GM23338 (cell line): ENCODE measurements around the gene COX20. TPM values are rescaled to one million over a fixed set of nuclear protein-coding genes. Genes with fewer than 3 reads are reported as not detected.

Experiments used
- ATAC-seq: fragments of 200-7000 bp; cut with Tn5 transposase; 3 replicates; pipeline ENCODE4 v1.9.1; 2020
- DNase-seq: peaks from one replicate; pipeline ENCODE4 v3.0.0-alpha.2; 2015; ENCODE audit warnings: low spot score
- H2AFZ ChIP-seq: fragments of 200-600 bp; sonication (generic); 2 replicates; pipeline ENCODE4 v1.8.0; 2016; ENCODE audit warnings: antibody characterized with exemption, mild to moderate bottlenecking, moderate library complexity
- H3F3A ChIP-seq: fragments of 200-600 bp; sonication (generic); replicated peaks from 2 replicates; pipeline ENCODE4 v1.8.0; 2017; ENCODE audit warnings: antibody characterized with exemption, mixed run types, low read depth
- H3K27ac ChIP-seq: fragments of 200-600 bp; sonication (generic); 2 replicates; pipeline ENCODE4 v1.6.1; 2016; ENCODE audit warnings: low read depth
- H3K27me3 ChIP-seq: fragments of 200-600 bp; sonication (generic); 2 replicates; pipeline ENCODE4 v1.8.0; 2016; ENCODE audit warnings: mild to moderate bottlenecking, mixed run types, moderate library complexity; ENCODE audit not compliant: insufficient read depth
- H3K36me3 ChIP-seq: fragments of 200-600 bp; sonication (generic); 2 replicates; pipeline ENCODE4 v1.8.0; 2016; ENCODE audit warnings: mild to moderate bottlenecking; ENCODE audit not compliant: insufficient read depth
- H3K4me1 ChIP-seq: fragments of 200-600 bp; sonication (generic); 2 replicates; pipeline ENCODE4 v1.8.0; 2016; ENCODE audit warnings: mild to moderate bottlenecking, moderate library complexity; ENCODE audit not compliant: insufficient read depth
- H3K4me2 ChIP-seq: fragments of 200-600 bp; sonication (generic); 2 replicates; pipeline ENCODE4 v1.7.1; 2017; ENCODE audit warnings: mixed run types
- H3K4me3 ChIP-seq: fragments of 200-600 bp; sonication (generic); 2 replicates; pipeline ENCODE4 v1.6.1; 2016; ENCODE audit warnings: mixed run types
- H3K79me2 ChIP-seq: fragments of 200-600 bp; sonication (generic); replicated peaks from 2 replicates; pipeline ENCODE4 v1.8.0; 2017; ENCODE audit warnings: mild to moderate bottlenecking; ENCODE audit not compliant: insufficient read depth
- H3K9me2 ChIP-seq: fragments of 200-600 bp; sonication (generic); 2 replicates; pipeline ENCODE4 v1.8.0; 2017; ENCODE audit not compliant: insufficient read depth
- H4K20me1 ChIP-seq: fragments of 200-600 bp; sonication (generic); replicated peaks from 2 replicates; pipeline ENCODE4 v1.8.0; 2017; ENCODE audit warnings: mild to moderate bottlenecking; ENCODE audit not compliant: insufficient read depth
- H3K27ac Mint-ChIP-seq: 2 replicates; pipeline ENCODE4 v1.8.0; 2020; ENCODE audit warnings: inconsistent platforms, mild to moderate bottlenecking, moderate library complexity, mixed read lengths
- H3K27me3 Mint-ChIP-seq: 3 replicates; pipeline ENCODE4 v1.8.0; 2022; ENCODE audit warnings: low read depth, mild to moderate bottlenecking, moderate library complexity, mixed read lengths, inconsistent platforms; ENCODE audit not compliant: insufficient read depth, poor library complexity
- H3K36me3 Mint-ChIP-seq: 3 replicates; pipeline ENCODE4 v1.8.0; 2021; ENCODE audit warnings: low read depth, mild to moderate bottlenecking, inconsistent platforms, moderate library complexity, mixed read lengths
- H3K4me1 Mint-ChIP-seq: 3 replicates; pipeline ENCODE4 v1.8.0; 2020; ENCODE audit warnings: mild to moderate bottlenecking, inconsistent platforms, mixed read lengths
- H3K4me3 Mint-ChIP-seq: 3 replicates; pipeline ENCODE4 v1.8.0; 2021; ENCODE audit warnings: moderate library complexity, mild to moderate bottlenecking, inconsistent platforms, mixed read lengths
- H3K9me3 Mint-ChIP-seq: 3 replicates; pipeline ENCODE4 v1.8.0; 2020; ENCODE audit warnings: moderate library complexity, mild to moderate bottlenecking, inconsistent platforms, mixed read lengths
- CREB1 ChIP-seq: fragments of 250-450 bp; sonication (Bioruptor Pico); IDR thresholded peaks from 2 replicates; pipeline ENCODE4 v1.5.0; 2020; ENCODE audit warnings: low read depth, mild to moderate bottlenecking, moderate library complexity
- CTCF ChIP-seq, 2 experiments: fragments of 200-600 bp in 1 of 2; sonication (generic) in 1 of 2; conservative IDR thresholded peaks; 2 replicates each; pipeline versions ENCODE4 v1.5.1 to v1.6.1; 2016 to 2017; ENCODE audit warnings: antibody characterized with exemption in 2 of 2, low read depth in 2 of 2, mild to moderate bottlenecking in 2 of 2, moderate library complexity in 1 of 2
- ETS1 ChIP-seq: IDR thresholded peaks from 2 replicates; pipeline ENCODE4 v1.6.1; 2016; ENCODE audit warnings: antibody characterized with exemption
- EZH2 ChIP-seq: fragments of 200-600 bp; sonication (generic); IDR thresholded peaks from one replicate; pipeline ENCODE4 v1.8.0; 2017; ENCODE audit warnings: antibody characterized with exemption, mild to moderate bottlenecking, low read depth; ENCODE audit not compliant: unreplicated experiment
- EZH2phosphoT487 ChIP-seq: fragments of 200-600 bp; sonication (generic); IDR thresholded peaks from one replicate; pipeline ENCODE4 v1.8.1; 2018; ENCODE audit warnings: antibody characterized with exemption; ENCODE audit not compliant: unreplicated experiment
- JUNB ChIP-seq: IDR thresholded peaks from one replicate; pipeline ENCODE4 v1.6.1; 2016; ENCODE audit warnings: antibody characterized with exemption; ENCODE audit not compliant: unreplicated experiment
- NANOG ChIP-seq: IDR thresholded peaks from 2 replicates; pipeline ENCODE4 v1.6.1; 2016; ENCODE audit warnings: antibody characterized with exemption, borderline replicate concordance
- POLR2AphosphoS5 ChIP-seq: IDR thresholded peaks from 2 replicates; pipeline ENCODE4 v1.6.1; 2016; ENCODE audit warnings: antibody characterized with exemption, low read depth
- REST ChIP-seq: IDR thresholded peaks from one replicate; pipeline ENCODE4 v1.6.1; 2018; ENCODE audit warnings: antibody characterized with exemption; ENCODE audit not compliant: unreplicated experiment
- STAT1 ChIP-seq: IDR thresholded peaks from one replicate; pipeline ENCODE4 v1.6.1; 2016; ENCODE audit warnings: antibody characterized with exemption; ENCODE audit not compliant: unreplicated experiment
- ZNF114 ChIP-seq: fragments of 250-450 bp; sonication (Bioruptor Pico); IDR thresholded peaks from 2 replicates; pipeline ENCODE4 v1.5.0; 2020; ENCODE audit warnings: mild to moderate bottlenecking, moderate library complexity
- ZNF331 ChIP-seq: fragments of 250-450 bp; sonication (Bioruptor Pico); IDR thresholded peaks from 2 replicates; pipeline ENCODE4 v1.5.0; 2020; ENCODE audit warnings: low read depth, mild to moderate bottlenecking, moderate library complexity
- ZNF462 ChIP-seq: fragments of 250-450 bp; sonication (Bioruptor Pico); IDR thresholded peaks from 2 replicates; pipeline ENCODE4 v1.5.0; 2020; ENCODE audit warnings: mild to moderate bottlenecking, moderate library complexity
- polyA plus RNA-seq: library from polyadenylated mRNA; unstranded; fragments of >200 nt; fragmentation: Nextera tagmentation; extraction: Ambion mirVana; gene quantifications from 2 replicates; pipeline ENCODE4 v1.2.1, GENCODE V29; 2016
- total RNA-seq: library from RNA; depleted of rRNA; stranded (reverse); fragments of >200 nt; shearing (Covaris generic); gene quantifications from 2 replicates; pipeline ENCODE4 v1.2.3, GENCODE V29; 2014

Gene COX20
- total and polyA plus RNA-seq, 2 experiments from 2014 or later = 19.3 to 175 TPM

GRCh38 chr1:244822878-244823277, 12.6 kb upstream of the COX20 start:
- H3K36me3 Mint-ChIP-seq = peaks cover 39% of the 10 kb centered on the region
- H3K27me3 Mint-ChIP-seq = no peaks in the 10 kb centered on the region
- Histone ChIP-seq H3K79me2 (peaks cover 59% of the 10 kb centered on the region), H3K4me3 (no peak overlapping the region), H3K9me2 (no peaks in the 10 kb centered on the region), H3K4me2 (no peak overlapping the region), H3K27me3 (no peaks in the 10 kb centered on the region), H2AFZ (no peak overlapping the region), H3K36me3 (0 out of 2 replicates have a peak, but pooled peaks cover 4% of the 10 kb centered on the region), H3K27ac (0 out of 2 replicates have a peak overlapping the region, but pooled peaks have one; percentile 28), H4K20me1 (no peaks in the 10 kb centered on the region), H3K4me1 (peaks cover 44% of the 10 kb centered on the region), H3F3A (no peaks in the 10 kb centered on the region)
- ATAC-seq (no peak), DNase-seq (no peak)
- H3K4me3 Mint-ChIP-seq = no peak overlapping the region
- no peak overlapping the region for H3K27ac Mint-ChIP-seq
- TF ChIP-seq REST = no peak
- TF ChIP-seq ETS1 = no peak
- no peak for TF ChIP-seq POLR2AphosphoS5
- TF ChIP-seq STAT1 = no peak
- TF ChIP-seq JUNB = no peak
- TF ChIP-seq ZNF462 (CRISPR knock-in tag) = no peak
- TF ChIP-seq ZNF331 = no peak
- no peak for TF ChIP-seq EZH2
- TF ChIP-seq CREB1 (CRISPR knock-in tag) = no peak
- no peak for TF ChIP-seq EZH2phosphoT487
- TF ChIP-seq CTCF (conservative IDR thresholded peaks at IDR 0.05; ENCODE audit: low read depth in 2 of 2) = no peak
- TF ChIP-seq ZNF114 = no peak
- TF ChIP-seq NANOG = no peak
- peaks cover 30% of the 10 kb centered on the region for H3K4me1 Mint-ChIP-seq
- H3K9me3 Mint-ChIP-seq = peaks cover 3% of the 10 kb centered on the region; the same call in 2 of the 3 replicates
